ENCODE data around the gene MTARC2. TPM values are rescaled to one million over a fixed set of nuclear protein-coding genes. Genes with fewer than 3 reads are reported as not detected.

Gene MTARC2
- total and polyA plus RNA-seq, 2 donors (not counting 1 experiment from before 2014, with no cell fraction given): 16.3 to 22.6 TPM

DNA sequence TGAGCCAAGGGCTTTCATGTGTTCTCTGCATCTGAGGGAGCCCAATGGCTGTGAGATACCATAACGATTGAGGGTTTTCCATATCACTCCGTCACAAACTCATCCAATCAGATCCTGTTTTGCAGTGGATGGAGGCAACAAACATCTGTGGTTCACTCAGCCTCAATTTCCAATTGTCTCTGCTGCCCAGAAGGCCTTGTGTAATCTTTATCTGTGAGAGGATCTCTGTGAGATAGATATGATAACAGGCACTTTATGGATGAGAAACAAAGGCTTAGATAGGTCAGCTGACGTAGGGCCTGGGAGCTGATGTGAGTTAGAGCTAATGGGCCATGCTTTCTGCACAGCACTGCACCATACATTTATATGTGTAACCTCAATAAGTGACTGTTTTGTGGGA is 35.3 kb downstream of the MTARC2 start:
- Histone ChIP-seq H3K79me2 (ENCODE audit: control insufficient read depth, insufficient read depth, low read length) (no peaks in the 10 kb centered on the region), H3K4me1 (ENCODE audit: control insufficient read depth in 2 of 2, insufficient read depth in 2 of 2, low read length in 2 of 2) (peaks cover 11 to 14% of the 10 kb centered on the region in 2 donors), H3K36me3 (replicated peaks in 1 of 2; ENCODE audit: control extremely low read depth in 1 of 2, control insufficient read depth in 1 of 2, extremely low read depth in 1 of 2, insufficient read depth in 2 of 2, low read length in 1 of 2) (no peaks in the 10 kb centered on the region), H3K4me2 (replicated peaks; ENCODE audit: low read depth, low read length, poor library complexity, severe bottlenecking) (no peak overlapping the region), H4K20me1 (ENCODE audit: control insufficient read depth, insufficient read depth, low read length, poor library complexity, severe bottlenecking) (no peaks in the 10 kb centered on the region), H3K27me3 (replicated peaks in 1 of 4; ENCODE audit: control extremely low read depth in 1 of 4, control insufficient read depth in 3 of 4, insufficient read depth in 4 of 4, low read length in 3 of 4) (peaks cover 0 to 22% (median 10%) of the 10 kb centered on the region in 4 experiments), H3K4me3 (ENCODE audit: control extremely low read depth in 1 of 5, extremely low read depth in 1 of 5, insufficient read depth in 1 of 5, low read depth in 2 of 5, low read length in 4 of 5) (no peak overlapping the region), H3K9ac (ENCODE audit: low read length) (no peak overlapping the region), H3K27ac (ENCODE audit: low read length in 2 of 2) (no peak overlapping the region), H2AFZ (ENCODE audit: insufficient read depth, low read depth, low read length, poor library complexity, severe bottlenecking) (no peak overlapping the region), H3K9me3 (ENCODE audit: control extremely low read depth in 1 of 3, control insufficient read depth in 2 of 3, insufficient read depth in 1 of 3, low read length in 2 of 3) (no peaks in the 10 kb centered on the region)
- Mint-ChIP-seq H3K9me3 (ENCODE audit: insufficient read depth) (no peaks in the 10 kb centered on the region), H3K27me3 (peaks cover 14% of the 10 kb centered on the region), H3K27ac (no peak overlapping the region), H3K4me3 (no peak overlapping the region), H3K4me1 (peaks cover 11% of the 10 kb centered on the region)
- CTCF ChIA-PET: interaction anchor here (1.9 kb wide), 1 partner anchor 11 kb away, joined by 5 read pairs; no protein-coding TSS in a partner anchor
- POLR2A ChIA-PET: no interaction called here
- no CpG with 5 or more reads among the region's 3 CpGs for WGBS (ENCODE audit: insufficient coverage)
- TF ChIP-seq, protein P1, sequence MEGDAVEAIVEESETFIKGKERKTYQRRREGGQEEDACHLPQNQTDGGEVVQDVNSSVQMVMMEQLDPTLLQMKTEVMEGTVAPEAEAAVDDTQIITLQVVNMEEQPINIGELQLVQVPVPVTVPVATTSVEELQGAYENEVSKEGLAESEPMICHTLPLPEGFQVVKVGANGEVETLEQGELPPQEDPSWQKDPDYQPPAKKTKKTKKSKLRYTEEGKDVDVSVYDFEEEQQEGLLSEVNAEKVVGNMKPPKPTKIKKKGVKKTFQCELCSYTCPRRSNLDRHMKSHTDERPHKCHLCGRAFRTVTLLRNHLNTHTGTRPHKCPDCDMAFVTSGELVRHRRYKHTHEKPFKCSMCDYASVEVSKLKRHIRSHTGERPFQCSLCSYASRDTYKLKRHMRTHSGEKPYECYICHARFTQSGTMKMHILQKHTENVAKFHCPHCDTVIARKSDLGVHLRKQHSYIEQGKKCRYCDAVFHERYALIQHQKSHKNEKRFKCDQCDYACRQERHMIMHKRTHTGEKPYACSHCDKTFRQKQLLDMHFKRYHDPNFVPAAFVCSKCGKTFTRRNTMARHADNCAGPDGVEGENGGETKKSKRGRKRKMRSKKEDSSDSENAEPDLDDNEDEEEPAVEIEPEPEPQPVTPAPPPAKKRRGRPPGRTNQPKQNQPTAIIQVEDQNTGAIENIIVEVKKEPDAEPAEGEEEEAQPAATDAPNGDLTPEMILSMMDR (IDR thresholded peaks at IDR 0.05): no peak
- TF ChIP-seq EZH2 (IDR thresholded peaks at IDR 0.05; ENCODE audit: borderline replicate concordance, insufficient read depth, low read depth, low read length, poor library complexity, severe bottlenecking): no peak
- no peak for DNase-seq
- ATAC-seq (ENCODE audit: low read depth): no peak
- intact Hi-C loops (cut with micrococcal nuclease): no loop called here

DNA sequence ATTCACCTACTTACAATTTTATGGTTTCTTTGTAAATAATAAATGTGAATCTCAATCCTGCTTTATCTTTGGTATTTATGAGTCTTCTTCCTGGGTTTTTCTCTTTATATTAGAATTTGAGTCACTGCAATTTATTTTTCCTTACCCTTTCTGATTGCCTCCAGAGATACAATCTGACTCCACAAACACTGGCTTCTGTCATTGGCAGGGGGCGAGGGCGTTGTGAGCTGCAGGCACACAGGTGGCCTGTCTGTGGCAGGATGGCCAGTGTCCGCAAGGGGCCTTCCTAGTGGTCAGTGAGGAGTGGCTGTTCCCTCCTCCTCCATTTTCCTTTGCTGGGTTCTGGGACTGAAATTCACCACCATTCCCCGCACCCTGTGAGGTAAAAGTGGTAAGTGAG is 36.6 kb downstream of the MTARC2 start:
- Mint-ChIP-seq H3K27ac (no peak overlapping the region), H3K9me3 (ENCODE audit: insufficient read depth) (no peaks in the 10 kb centered on the region), H3K27me3 (peaks cover 18% of the 10 kb centered on the region), H3K4me1 (peaks cover 11% of the 10 kb centered on the region), H3K4me3 (no peak overlapping the region)
- no peak overlapping the region for H3K9ac ChIP-seq (ENCODE audit: low read length)
- H2AFZ ChIP-seq (ENCODE audit: insufficient read depth, low read depth, low read length, poor library complexity, severe bottlenecking): no peak overlapping the region
- no CpG with 5 or more reads among the region's 4 CpGs for WGBS (ENCODE audit: insufficient coverage)
- H3K4me2 ChIP-seq (replicated peaks; ENCODE audit: low read depth, low read length, poor library complexity, severe bottlenecking): no peak overlapping the region
- intact Hi-C loops (cut with micrococcal nuclease): no loop called here
- no peaks in the 10 kb centered on the region for H3K79me2 ChIP-seq (ENCODE audit: control insufficient read depth, insufficient read depth, low read length)
- H3K4me1 ChIP-seq (ENCODE audit: control insufficient read depth in 2 of 2, insufficient read depth in 2 of 2, low read length in 2 of 2): peaks cover 11 to 14% of the 10 kb centered on the region in 2 donors
- no peak for DNase-seq
- peaks cover 0 to 22% (median 10%) of the 10 kb centered on the region in 4 experiments for H3K27me3 ChIP-seq (replicated peaks in 1 of 4; ENCODE audit: control extremely low read depth in 1 of 4, control insufficient read depth in 3 of 4, insufficient read depth in 4 of 4, low read length in 3 of 4)
- POLR2A ChIA-PET: no interaction called here
- no peak for ATAC-seq (ENCODE audit: low read depth)
- no peaks in the 10 kb centered on the region for H4K20me1 ChIP-seq (ENCODE audit: control insufficient read depth, insufficient read depth, low read length, poor library complexity, severe bottlenecking)
- CTCF ChIA-PET: interaction anchor here (0.6 kb wide), 1 partner anchor 644 kb away, joined by 3 read pairs; no protein-coding TSS in a partner anchor
- H3K9me3 ChIP-seq (ENCODE audit: control extremely low read depth in 1 of 3, control insufficient read depth in 2 of 3, insufficient read depth in 1 of 3, low read length in 2 of 3): no peaks in the 10 kb centered on the region
- TF ChIP-seq EZH2 (IDR thresholded peaks at IDR 0.05; ENCODE audit: borderline replicate concordance, insufficient read depth, low read depth, low read length, poor library complexity, severe bottlenecking): no peak
- TF ChIP-seq, protein P1 (IDR thresholded peaks at IDR 0.05): no peak
- H3K36me3 ChIP-seq (replicated peaks in 1 of 2; ENCODE audit: control extremely low read depth in 1 of 2, control insufficient read depth in 1 of 2, extremely low read depth in 1 of 2, insufficient read depth in 2 of 2, low read length in 1 of 2): no peaks in the 10 kb centered on the region
- H3K27ac ChIP-seq (ENCODE audit: low read length in 2 of 2): no peak overlapping the region
- no peak overlapping the region for H3K4me3 ChIP-seq (ENCODE audit: control extremely low read depth in 1 of 5, extremely low read depth in 1 of 5, insufficient read depth in 1 of 5, low read depth in 2 of 5, low read length in 4 of 5)

Measured in B cell (primary cell).